ENCODE measurements around the gene PODNL1. TPM values are rescaled to one million over a fixed set of nuclear protein-coding genes. Genes with fewer than 3 reads are reported as not detected.

PODNL1 gene
- polyA plus RNA-seq = not detected

DNA sequence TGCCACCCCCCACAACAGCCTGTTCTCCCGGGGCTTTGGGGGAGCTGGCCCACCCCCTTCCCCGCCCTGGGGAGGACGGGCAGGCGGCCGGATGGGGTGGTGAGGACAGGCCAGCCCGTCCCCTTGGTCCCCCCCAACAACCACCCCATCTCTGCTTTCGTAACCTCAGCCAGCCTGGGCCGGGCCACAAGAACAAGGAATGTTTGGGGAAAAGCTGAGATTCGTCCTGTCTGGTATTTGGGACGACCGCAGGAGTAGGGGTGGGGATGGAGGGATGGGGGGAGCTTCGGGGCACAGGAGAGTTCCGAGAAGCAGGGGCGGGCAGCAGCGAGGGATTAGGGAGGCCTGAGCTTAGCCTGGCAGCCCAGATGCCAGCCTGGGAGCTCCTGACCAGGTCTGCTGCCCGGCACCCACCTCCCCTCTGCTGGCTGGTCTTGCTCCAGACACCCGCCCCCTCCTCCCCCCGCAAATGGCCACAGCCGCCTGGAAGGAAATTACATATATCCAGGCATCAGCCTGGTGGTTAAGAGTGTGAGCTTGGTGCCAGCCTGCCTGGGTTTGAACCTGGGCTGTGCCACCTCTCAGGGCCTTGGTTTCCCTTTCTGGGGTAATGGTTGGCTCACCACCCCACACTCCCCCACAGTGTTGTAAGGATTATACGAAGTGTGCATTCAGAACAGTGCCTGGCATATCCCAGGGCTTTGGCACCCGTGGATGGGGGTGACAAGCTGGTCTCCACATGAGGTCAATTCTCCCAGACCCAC lies at the start of gene PODNL1:
Gene PODNL1, minus strand, starts transcription at position 117 of the 764 bp plus-strand sequence. CDS start 236 bp downstream, outside the sequence.
- no peaks in the 10 kb centered on the region for H3K9me3 Mint-ChIP-seq
- H3K4me3 Mint-ChIP-seq = peak within 1 kb of the TSS in 1 of 5 donors; percentile 20
- DNase-seq = peak in 1 of 3 donors; percentile 23
- peaks cover 0 to 4% of the 10 kb centered on the region in 2 donors for H3K4me1 Mint-ChIP-seq
- H3K27ac Mint-ChIP-seq = peak within 1 kb of the TSS in 2 of 6 donors; percentile 30 to 49
- H3K27me3 Mint-ChIP-seq (ENCODE audit: low read depth in 3 of 3) = peaks cover 0 to 3% (median 3%) of the 10 kb centered on the region in 3 donors
- no peaks in the 10 kb centered on the region for H3K36me3 Mint-ChIP-seq

DNA sequence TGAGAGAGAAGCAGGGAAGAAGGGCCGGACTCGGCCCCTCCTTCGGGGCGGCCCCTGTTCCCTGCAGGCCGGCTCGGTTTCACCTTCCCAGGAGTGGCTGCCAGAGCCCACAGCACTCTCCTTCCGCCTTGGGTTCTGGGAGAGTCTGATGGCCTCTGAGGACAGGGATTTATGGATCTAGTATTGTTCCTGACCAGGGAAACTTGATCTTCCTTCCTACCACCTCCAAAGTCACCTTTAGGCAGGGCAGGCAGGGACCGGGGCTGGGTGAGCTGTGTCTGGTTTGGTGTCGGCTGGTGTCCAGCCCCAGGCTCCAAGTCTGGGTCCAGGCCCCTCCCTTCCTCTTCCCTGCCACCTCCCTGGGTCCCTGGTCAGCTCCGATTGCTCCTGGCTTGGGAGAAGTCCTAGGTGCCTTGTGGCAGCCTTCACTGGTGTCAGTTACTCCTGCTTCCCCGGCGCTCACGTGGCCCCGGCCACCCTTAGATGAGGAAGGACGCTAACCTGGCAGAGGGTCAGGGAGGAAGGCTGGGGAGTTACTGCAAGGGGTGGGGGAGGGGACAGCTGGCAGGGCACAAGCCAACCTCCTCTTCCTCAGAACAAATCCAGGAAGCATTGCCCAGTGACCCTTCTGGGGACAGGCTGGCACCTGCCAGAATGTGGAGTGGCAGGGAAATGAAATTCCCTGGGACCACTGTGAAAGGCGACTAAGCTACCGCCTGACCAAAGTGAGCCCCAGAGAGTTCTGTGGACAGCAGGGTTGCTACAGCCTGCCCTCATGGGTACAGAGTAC lies 49.1 kb upstream of the PODNL1 start:
- Mint-ChIP-seq H3K27me3 (ENCODE audit: low read depth in 3 of 3) (peaks cover 6 to 8% (median 6%) of the 10 kb centered on the region in 3 donors), H3K4me3 (peak overlapping the region; percentile 72 to 77 (median 74)), H3K36me3 (peaks cover 0 to 15% (median 9%) of the 10 kb centered on the region in 3 donors), H3K4me1 (peaks cover 32 to 65% of the 10 kb centered on the region in 2 donors), H3K27ac (peak overlapping the region; percentile 96 to 100 (median 99)), H3K9me3 (no peaks in the 10 kb centered on the region)
- DNase-seq = no peak

GRCh38 chr19:13986348-13986904 lies 48.2 kb upstream of the PODNL1 start:
- H3K9me3 Mint-ChIP-seq = no peaks in the 10 kb centered on the region
- H3K4me3 Mint-ChIP-seq = peak overlapping the region; percentile 72 to 77 (median 74)
- peak; percentile 99 for DNase-seq
- peak overlapping the region; percentile 96 to 100 (median 99) for H3K27ac Mint-ChIP-seq
- peaks cover 32 to 68% of the 10 kb centered on the region in 2 donors for H3K4me1 Mint-ChIP-seq
- peaks cover 6 to 8% (median 6%) of the 10 kb centered on the region in 3 donors for H3K27me3 Mint-ChIP-seq (ENCODE audit: low read depth in 3 of 3)
- H3K36me3 Mint-ChIP-seq = peaks cover 0 to 13% (median 9%) of the 10 kb centered on the region in 3 donors

DNA sequence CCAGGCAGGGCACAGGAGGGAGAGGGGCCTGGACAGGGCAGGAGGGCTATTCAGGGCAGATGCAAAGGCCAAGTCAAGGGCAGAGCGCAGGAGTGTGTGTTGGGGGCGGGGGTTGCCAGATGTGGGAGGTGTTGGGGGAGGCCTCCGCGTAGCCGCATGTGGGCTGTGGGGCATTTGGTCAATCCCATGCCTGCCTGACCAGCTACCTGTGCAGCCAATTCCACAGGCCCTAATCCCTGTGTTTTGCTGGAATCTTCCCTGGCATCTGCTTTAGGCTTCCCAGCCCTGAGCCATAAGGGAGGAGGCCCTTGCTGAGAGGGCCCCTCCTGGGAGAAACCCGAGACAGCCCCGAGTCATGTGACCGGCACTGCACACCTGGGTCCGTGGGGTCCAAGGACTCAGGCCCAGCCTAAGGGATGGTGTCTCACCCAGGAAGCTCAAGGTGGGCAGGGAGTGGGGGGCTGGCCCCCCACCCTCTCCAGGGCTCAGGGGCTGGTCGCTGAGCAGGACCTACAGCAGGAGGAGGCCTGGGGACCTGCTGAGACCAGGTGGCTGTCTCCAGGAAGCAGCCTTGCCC lies 47.6 kb upstream of the PODNL1 start:
- Mint-ChIP-seq H3K36me3 (peaks cover 0 to 10% (median 6%) of the 10 kb centered on the region in 3 donors), H3K27ac (peak overlapping the region; percentile 96 to 100 (median 99)), H3K4me3 (peak overlapping the region; percentile 73 to 79 (median 77)), H3K4me1 (peaks cover 32 to 64% of the 10 kb centered on the region in 2 donors), H3K9me3 (no peaks in the 10 kb centered on the region), H3K27me3 (ENCODE audit: low read depth in 3 of 3) (peaks cover 6 to 10% (median 6%) of the 10 kb centered on the region in 3 donors)
- DNase-seq = no peak

GRCh38 chr19:13984875-13985741 lies 46.9 kb upstream of the PODNL1 start:
- Mint-ChIP-seq H3K9me3 (no peaks in the 10 kb centered on the region), H3K27me3 (ENCODE audit: low read depth in 3 of 3) (peaks cover 6 to 10% (median 6%) of the 10 kb centered on the region in 3 donors), H3K4me1 (peaks cover 32 to 64% of the 10 kb centered on the region in 2 donors), H3K27ac (peak overlapping the region; percentile 96 to 100 (median 99)), H3K36me3 (peaks cover 0 to 8% (median 4%) of the 10 kb centered on the region in 3 donors), H3K4me3 (peak overlapping the region; percentile 68 to 79 (median 77))
- peak; percentile 58 to 60 (median 58) for DNase-seq

- H3K4me3 Mint-ChIP-seq = no peak overlapping the region
- H3K27me3 Mint-ChIP-seq (ENCODE audit: low read depth in 3 of 3) = peaks cover 6 to 11% (median 6%) of the 10 kb centered on the region in 3 donors
- no peak for DNase-seq
- peaks cover 0 to 3% (median 0%) of the 10 kb centered on the region in 3 donors for H3K36me3 Mint-ChIP-seq
- H3K27ac Mint-ChIP-seq = peak overlapping the region; percentile 62 to 100 (median 98)
- H3K4me1 Mint-ChIP-seq = peaks cover 32 to 62% of the 10 kb centered on the region in 2 donors
- no peaks in the 10 kb centered on the region for H3K9me3 Mint-ChIP-seq
Measured at GRCh38 chr19:13984186-13984585, 46.0 kb upstream of the PODNL1 start.

GRCh38 chr19:13983213-13983889 lies 45.1 kb upstream of the PODNL1 start:
- Mint-ChIP-seq H3K27ac (peak overlapping the region in 2 of 6 donors; percentile 28 to 49), H3K4me1 (peaks cover 32 to 53% of the 10 kb centered on the region in 2 donors), H3K36me3 (no peaks in the 10 kb centered on the region), H3K27me3 (ENCODE audit: low read depth in 3 of 3) (peaks cover 4 to 9% (median 6%) of the 10 kb centered on the region in 3 donors), H3K4me3 (no peak overlapping the region), H3K9me3 (no peaks in the 10 kb centered on the region)
- no peak for DNase-seq

GRCh38 chr19:13982773-13983172 lies 44.6 kb upstream of the PODNL1 start:
- DNase-seq = no peak
- Mint-ChIP-seq H3K9me3 (no peaks in the 10 kb centered on the region), H3K36me3 (no peaks in the 10 kb centered on the region), H3K4me3 (no peak overlapping the region), H3K27ac (peak overlapping the region in 2 of 6 donors; percentile 50 to 76), H3K4me1 (peaks cover 28 to 47% of the 10 kb centered on the region in 2 donors), H3K27me3 (ENCODE audit: low read depth in 3 of 3) (peaks cover 4 to 9% (median 6%) of the 10 kb centered on the region in 3 donors)

DNA sequence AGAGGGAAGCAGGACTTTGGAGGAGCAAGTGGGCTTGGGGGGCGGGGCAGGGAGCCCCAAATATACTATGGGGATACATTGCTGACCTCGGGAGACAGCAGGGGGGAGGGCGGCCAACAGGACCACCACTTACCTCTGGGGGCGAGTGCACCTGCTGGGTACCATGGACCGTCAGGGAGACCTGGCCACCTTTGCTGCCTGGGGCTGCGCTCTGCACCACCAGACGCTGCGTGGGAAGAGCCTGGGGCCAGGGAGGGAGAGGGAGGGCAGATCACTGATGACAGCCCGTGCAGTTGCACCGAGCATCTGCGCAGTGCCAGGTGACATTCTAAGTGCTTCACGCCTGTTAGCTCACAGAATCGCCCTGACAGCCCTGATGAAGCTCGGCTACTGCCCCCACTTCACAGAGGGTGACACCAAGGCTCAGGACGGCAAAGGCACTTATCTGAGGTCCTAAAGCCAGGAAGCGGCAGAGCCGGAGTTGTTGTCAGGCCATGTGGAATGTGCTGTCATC lies 43.8 kb upstream of the PODNL1 start:
- H3K4me3 Mint-ChIP-seq = no peak overlapping the region
- peaks cover 21 to 40% of the 10 kb centered on the region in 2 donors for H3K4me1 Mint-ChIP-seq
- H3K27ac Mint-ChIP-seq = no peak overlapping the region
- no peak for DNase-seq
- no peaks in the 10 kb centered on the region for H3K36me3 Mint-ChIP-seq
- peaks cover 4 to 9% (median 6%) of the 10 kb centered on the region in 3 donors for H3K27me3 Mint-ChIP-seq (ENCODE audit: low read depth in 3 of 3)
- no peaks in the 10 kb centered on the region for H3K9me3 Mint-ChIP-seq

DNA sequence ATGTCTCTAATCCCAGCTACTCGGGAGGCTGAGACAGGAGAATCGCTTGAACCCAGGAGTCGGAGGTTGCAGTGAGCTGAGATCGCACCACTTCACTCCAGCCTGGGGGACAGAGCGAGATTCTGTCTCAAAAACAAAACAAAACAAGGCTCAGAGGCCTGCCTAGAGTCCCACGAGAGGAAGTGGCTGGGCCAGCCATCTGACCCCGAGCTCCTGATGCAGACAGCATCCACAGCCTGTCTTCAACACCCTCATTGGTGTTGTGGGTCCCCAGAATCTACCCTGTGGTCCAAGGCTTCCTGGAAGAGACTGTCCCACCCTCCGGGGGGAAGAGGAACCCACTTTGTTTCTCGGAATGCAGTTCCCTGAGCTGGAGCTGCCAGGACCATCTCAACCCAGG lies 43.2 kb upstream of the PODNL1 start:
- Mint-ChIP-seq H3K4me1 (peaks cover 15 to 35% of the 10 kb centered on the region in 2 donors), H3K36me3 (no peaks in the 10 kb centered on the region), H3K27me3 (ENCODE audit: low read depth in 3 of 3) (peaks cover 3 to 6% (median 5%) of the 10 kb centered on the region in 3 donors), H3K27ac (peak overlapping the region in 2 of 6 donors; percentile 34 to 55), H3K9me3 (no peaks in the 10 kb centered on the region), H3K4me3 (no peak overlapping the region)
- DNase-seq = no peak

- Mint-ChIP-seq H3K36me3 (peaks cover 0 to under 1% (median 0%) of the 10 kb centered on the region in 3 donors), H3K27ac (peak overlapping the region in 2 of 6 donors; percentile 34 to 53), H3K4me1 (peaks cover 11 to 32% of the 10 kb centered on the region in 2 donors), H3K4me3 (no peak overlapping the region), H3K9me3 (no peaks in the 10 kb centered on the region), H3K27me3 (ENCODE audit: low read depth in 3 of 3) (peaks cover 3% of the 10 kb centered on the region in 3 donors)
- no peak for DNase-seq
Measured at GRCh38 chr19:13981021-13981420, 42.8 kb upstream of the PODNL1 start.

- no peak overlapping the region for H3K27ac Mint-ChIP-seq
- DNase-seq = no peak
- peaks cover 0 to 5% (median 0%) of the 10 kb centered on the region in 3 donors for H3K36me3 Mint-ChIP-seq
- H3K4me3 Mint-ChIP-seq = no peak overlapping the region
- no peaks in the 10 kb centered on the region for H3K9me3 Mint-ChIP-seq
- peaks cover 4 to 25% of the 10 kb centered on the region in 2 donors for H3K4me1 Mint-ChIP-seq
- peaks cover under 1 to 3% (median 2%) of the 10 kb centered on the region in 3 donors for H3K27me3 Mint-ChIP-seq (ENCODE audit: low read depth in 3 of 3)
Measured at GRCh38 chr19:13980340-13980739, 42.1 kb upstream of the PODNL1 start.
